Measurements from ENCODE around the gene UBALD2.

The UBALD2 gene

GRCh38 chr17:76271669-76272540 is 6.8 kb downstream of the UBALD2 start:
- Histone ChIP-seq H3K4me2 (peak overlapping the region; percentile 91 to 100 (median 98)), H3K9ac (peak overlapping the region; percentile 72 to 100 (median 79)), H3K27me3 (no peaks in the 10 kb centered on the region), H3K27ac (peak overlapping the region; percentile 70 to 99 (median 84)), H3K9me3 (replicated peaks in 1 of 11) (no peaks in the 10 kb centered on the region), H4K20me1 (peaks cover 0 to 54% (median 11%) of the 10 kb centered on the region in 11 experiments; a peak in 12 of 22 replicates), H3K4me3 (peak overlapping the region; percentile 34 to 67 (median 50)), H3K36me3 (peaks cover 21 to 40% (median 32%) of the 10 kb centered on the region in 11 experiments; a peak in 21 of 22 replicates), H3K4me1 (peaks cover 90 to 100% (median 97%) of the 10 kb centered on the region in 10 experiments)
- TF ChIP-seq Cebpa-rat (IDR thresholded peaks at IDR 0.05): no peak

GRCh38 chr17:76272541-76273444 is 7.6 kb downstream of the UBALD2 start:
- Histone ChIP-seq H3K9me3 (replicated peaks in 1 of 11) (no peaks in the 10 kb centered on the region), H3K27ac (peak overlapping the region; percentile 70 to 99 (median 84)), H3K27me3 (no peaks in the 10 kb centered on the region), H3K4me3 (peak overlapping the region in 9 of 10 experiments; percentile 34 to 67 (median 48); a peak in 10 of 20 replicates), H3K4me2 (peak overlapping the region; percentile 91 to 100 (median 98)), H3K4me1 (peaks cover 82 to 97% (median 92%) of the 10 kb centered on the region in 10 experiments), H4K20me1 (peaks cover 0 to 54% (median 11%) of the 10 kb centered on the region in 11 experiments; a peak in 12 of 22 replicates), H3K9ac (peak overlapping the region; percentile 72 to 100 (median 79)), H3K36me3 (peaks cover 19 to 32% (median 26%) of the 10 kb centered on the region in 11 experiments; a peak in 21 of 22 replicates)
- no peak for TF ChIP-seq Cebpa-rat (IDR thresholded peaks at IDR 0.05)

- Histone ChIP-seq H3K9me3 (replicated peaks in 1 of 11) (no peaks in the 10 kb centered on the region), H4K20me1 (peaks cover 0 to 54% (median 11%) of the 10 kb centered on the region in 11 experiments; a peak in 12 of 22 replicates), H3K27ac (peak overlapping the region in 10 of 11 experiments; percentile 17 to 99 (median 84); a peak in 16 of 22 replicates), H3K9ac (peak overlapping the region in 7 of 11 experiments; percentile 22 to 100 (median 79); a peak in 7 of 22 replicates), H3K4me2 (peak overlapping the region in 10 of 11 experiments; percentile 91 to 100 (median 98); a peak in 15 of 22 replicates), H3K27me3 (no peaks in the 10 kb centered on the region), H3K4me1 (peaks cover 74 to 92% (median 87%) of the 10 kb centered on the region in 10 experiments), H3K36me3 (peaks cover 15 to 28% (median 23%) of the 10 kb centered on the region in 11 experiments; a peak in 21 of 22 replicates), H3K4me3 (no peak overlapping the region)
- no peak for TF ChIP-seq Cebpa-rat (IDR thresholded peaks at IDR 0.05)
Measured at GRCh38 chr17:76273445-76274111, 8.4 kb downstream of the UBALD2 start.

- Histone ChIP-seq H3K4me3 (no peak overlapping the region), H3K4me1 (peaks cover 67 to 84% (median 79%) of the 10 kb centered on the region in 10 experiments), H4K20me1 (peaks cover 0 to 47% (median 8%) of the 10 kb centered on the region in 11 experiments; a peak in 12 of 22 replicates), H3K36me3 (peaks cover 8 to 20% (median 16%) of the 10 kb centered on the region in 11 experiments; a peak in 21 of 22 replicates), H3K9me3 (replicated peaks in 1 of 11) (no peaks in the 10 kb centered on the region), H3K4me2 (peak overlapping the region in 7 of 11 experiments; percentile 7 to 100 (median 93); a peak in 7 of 22 replicates), H3K9ac (peak overlapping the region in 7 of 11 experiments; percentile 2 to 22 (median 15); a peak in 4 of 22 replicates), H3K27ac (peak overlapping the region in 10 of 11 experiments; percentile 8 to 99 (median 72); a peak in 15 of 22 replicates), H3K27me3 (no peaks in the 10 kb centered on the region)
- no peak for TF ChIP-seq Cebpa-rat (IDR thresholded peaks at IDR 0.05)
Measured at GRCh38 chr17:76274112-76274956, 9.2 kb downstream of the UBALD2 start.

GRCh38 chr17:76275382-76276068 is 10.4 kb downstream of the UBALD2 start:
- H3K36me3 ChIP-seq: peaks cover 0 to 11% (median 7%) of the 10 kb centered on the region in 11 experiments; a peak in 18 of 22 replicates
- H3K27me3 ChIP-seq: no peaks in the 10 kb centered on the region
- H3K4me2 ChIP-seq: peak overlapping the region in 10 of 11 experiments; percentile 12 to 59 (median 42); a peak in 17 of 22 replicates
- no peak for TF ChIP-seq Cebpa-rat (IDR thresholded peaks at IDR 0.05)
- H3K4me3 ChIP-seq: no peak overlapping the region
- peak overlapping the region in 3 of 11 experiments; percentile 2 to 36 (median 9); a peak in 4 of 22 replicates for H3K27ac ChIP-seq
- no peaks in the 10 kb centered on the region for H3K9me3 ChIP-seq (replicated peaks in 1 of 11)
- peaks cover 57 to 72% (median 67%) of the 10 kb centered on the region in 10 experiments for H3K4me1 ChIP-seq
- H3K9ac ChIP-seq: peak overlapping the region in 2 of 11 experiments; percentile 26 to 33; a peak in 2 of 22 replicates
- H4K20me1 ChIP-seq: peaks cover 0 to 39% (median 0%) of the 10 kb centered on the region in 11 experiments; a peak in 7 of 22 replicates

- Histone ChIP-seq H4K20me1 (peaks cover 0 to 33% (median 0%) of the 10 kb centered on the region in 11 experiments; a peak in 7 of 22 replicates), H3K9me3 (replicated peaks in 1 of 11) (no peaks in the 10 kb centered on the region), H3K9ac (peak overlapping the region in 2 of 11 experiments; percentile 33 to 45; a peak in 2 of 22 replicates), H3K36me3 (peaks cover 0 to 6% (median 2%) of the 10 kb centered on the region in 11 experiments; a peak in 12 of 22 replicates), H3K27me3 (no peaks in the 10 kb centered on the region), H3K4me2 (peak overlapping the region in 10 of 11 experiments; percentile 12 to 59 (median 42); a peak in 16 of 22 replicates), H3K27ac (peak overlapping the region in 1 of 11 experiments; percentile 55; a peak in 2 of 22 replicates), H3K4me1 (peaks cover 51 to 67% (median 62%) of the 10 kb centered on the region in 10 experiments), H3K4me3 (no peak overlapping the region)
- TF ChIP-seq Cebpa-rat (IDR thresholded peaks at IDR 0.05): no peak
Measured at GRCh38 chr17:76276069-76276431, 10.9 kb downstream of the UBALD2 start.

Measured in BLaER1 treated with 17β-estradiol and CSF1 and Interleukin-3, amounts not matched to agents 10 nM and 100 nM (cell line).